ENCODE data around the gene ZFYVE28. TPM values are rescaled to one million over a fixed set of nuclear protein-coding genes. Genes with fewer than 3 reads are reported as not detected.

ZFYVE28 gene
- total RNA-seq, 2 donors from 2014 or later = 6.6 to 30.2 TPM

GRCh38 chr4:2267320-2267811, 151.1 kb downstream of the ZFYVE28 start:
- Histone ChIP-seq H3K4me3 (no peak overlapping the region), H3K4me1 (replicated peaks) (peaks cover 10% of the 10 kb centered on the region), H3K9me3 (no peaks in the 10 kb centered on the region), H3K27me3 (replicated peaks; ENCODE audit: insufficient read depth) (no peaks in the 10 kb centered on the region), H3K36me3 (no peaks in the 10 kb centered on the region), H3K27ac (no peak overlapping the region)
- TF ChIP-seq POLR2A (IDR thresholded peaks at IDR 0.05) (no peak), POLR2AphosphoS5 (IDR thresholded peaks at IDR 0.05) (no peak)
- TF ChIP-seq, protein P1, sequence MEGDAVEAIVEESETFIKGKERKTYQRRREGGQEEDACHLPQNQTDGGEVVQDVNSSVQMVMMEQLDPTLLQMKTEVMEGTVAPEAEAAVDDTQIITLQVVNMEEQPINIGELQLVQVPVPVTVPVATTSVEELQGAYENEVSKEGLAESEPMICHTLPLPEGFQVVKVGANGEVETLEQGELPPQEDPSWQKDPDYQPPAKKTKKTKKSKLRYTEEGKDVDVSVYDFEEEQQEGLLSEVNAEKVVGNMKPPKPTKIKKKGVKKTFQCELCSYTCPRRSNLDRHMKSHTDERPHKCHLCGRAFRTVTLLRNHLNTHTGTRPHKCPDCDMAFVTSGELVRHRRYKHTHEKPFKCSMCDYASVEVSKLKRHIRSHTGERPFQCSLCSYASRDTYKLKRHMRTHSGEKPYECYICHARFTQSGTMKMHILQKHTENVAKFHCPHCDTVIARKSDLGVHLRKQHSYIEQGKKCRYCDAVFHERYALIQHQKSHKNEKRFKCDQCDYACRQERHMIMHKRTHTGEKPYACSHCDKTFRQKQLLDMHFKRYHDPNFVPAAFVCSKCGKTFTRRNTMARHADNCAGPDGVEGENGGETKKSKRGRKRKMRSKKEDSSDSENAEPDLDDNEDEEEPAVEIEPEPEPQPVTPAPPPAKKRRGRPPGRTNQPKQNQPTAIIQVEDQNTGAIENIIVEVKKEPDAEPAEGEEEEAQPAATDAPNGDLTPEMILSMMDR (IDR thresholded peaks at IDR 0.05) = no peak
- no peak for DNase-seq (ENCODE audit: low spot score)
- intact Hi-C loops (cut with DNase I) = loop anchor here (10.0 kb wide), 3 partner anchors 147 to 667 kb away; partner anchors contain the start of genes CFAP99, FAM193A and ZFYVE28
- 85% methylated on average over 16 of the region's 18 CpGs for WGBS

DNA sequence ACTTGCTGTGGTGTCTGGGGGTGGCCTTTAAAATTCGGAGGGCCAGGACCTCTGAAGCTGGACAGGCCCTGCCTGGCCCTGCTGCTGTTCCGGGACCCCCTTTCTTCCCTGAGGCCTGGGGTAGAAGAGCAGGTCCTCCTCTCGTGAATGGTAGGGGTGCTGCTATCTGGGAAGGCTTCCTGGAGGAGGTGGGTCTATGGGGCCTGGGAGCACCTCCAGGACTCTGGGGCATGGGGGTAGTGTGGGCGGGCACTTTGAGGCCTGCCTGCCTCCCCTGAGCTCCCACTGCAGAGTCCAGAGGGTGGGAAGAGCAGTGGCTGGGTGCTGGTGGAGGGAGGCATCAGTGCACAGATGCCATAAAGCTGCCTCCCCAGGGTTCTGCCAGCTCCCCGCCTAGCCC, 151.6 kb downstream of the ZFYVE28 start:
- DNase-seq (ENCODE audit: low spot score) = no peak
- no peaks in the 10 kb centered on the region for H3K9me3 ChIP-seq
- no peaks in the 10 kb centered on the region for H3K36me3 ChIP-seq
- 65% methylated on average over 4 of the region's 5 CpGs for WGBS
- intact Hi-C loops (cut with DNase I) = loop anchor here (10.0 kb wide), 3 partner anchors 148 to 668 kb away; partner anchors contain the start of genes CFAP99, FAM193A and ZFYVE28
- H3K4me1 ChIP-seq (replicated peaks) = peaks cover 10% of the 10 kb centered on the region
- TF ChIP-seq POLR2A (IDR thresholded peaks at IDR 0.05) = no peak
- TF ChIP-seq, protein P1 (IDR thresholded peaks at IDR 0.05) = no peak
- no peak for TF ChIP-seq POLR2AphosphoS5 (IDR thresholded peaks at IDR 0.05)
- H3K27ac ChIP-seq = no peak overlapping the region
- H3K4me3 ChIP-seq = no peak overlapping the region
- no peaks in the 10 kb centered on the region for H3K27me3 ChIP-seq (replicated peaks; ENCODE audit: insufficient read depth)

GRCh38 chr4:2266181-2266580, 152.3 kb downstream of the ZFYVE28 start:
- Histone ChIP-seq H3K4me3 (no peak overlapping the region), H3K27ac (peak overlapping the region; percentile 30 to 53), H3K9me3 (no peaks in the 10 kb centered on the region), H3K36me3 (no peaks in the 10 kb centered on the region), H3K4me1 (replicated peaks) (peaks cover 10% of the 10 kb centered on the region), H3K27me3 (replicated peaks; ENCODE audit: insufficient read depth) (no peaks in the 10 kb centered on the region)
- intact Hi-C loops (cut with DNase I) = loop anchor here (10.0 kb wide), 3 partner anchors 149 to 669 kb away; partner anchors contain the start of genes CFAP99, FAM193A and ZFYVE28
- WGBS = 14% methylated on average over 8 of the region's 8 CpGs
- no peak for TF ChIP-seq POLR2A (IDR thresholded peaks at IDR 0.05)
- TF ChIP-seq, protein P1 (IDR thresholded peaks at IDR 0.05) = no peak
- TF ChIP-seq POLR2AphosphoS5 (IDR thresholded peaks at IDR 0.05) = peak; percentile 60
- DNase-seq (ENCODE audit: low spot score) = peak; percentile 46

DNA sequence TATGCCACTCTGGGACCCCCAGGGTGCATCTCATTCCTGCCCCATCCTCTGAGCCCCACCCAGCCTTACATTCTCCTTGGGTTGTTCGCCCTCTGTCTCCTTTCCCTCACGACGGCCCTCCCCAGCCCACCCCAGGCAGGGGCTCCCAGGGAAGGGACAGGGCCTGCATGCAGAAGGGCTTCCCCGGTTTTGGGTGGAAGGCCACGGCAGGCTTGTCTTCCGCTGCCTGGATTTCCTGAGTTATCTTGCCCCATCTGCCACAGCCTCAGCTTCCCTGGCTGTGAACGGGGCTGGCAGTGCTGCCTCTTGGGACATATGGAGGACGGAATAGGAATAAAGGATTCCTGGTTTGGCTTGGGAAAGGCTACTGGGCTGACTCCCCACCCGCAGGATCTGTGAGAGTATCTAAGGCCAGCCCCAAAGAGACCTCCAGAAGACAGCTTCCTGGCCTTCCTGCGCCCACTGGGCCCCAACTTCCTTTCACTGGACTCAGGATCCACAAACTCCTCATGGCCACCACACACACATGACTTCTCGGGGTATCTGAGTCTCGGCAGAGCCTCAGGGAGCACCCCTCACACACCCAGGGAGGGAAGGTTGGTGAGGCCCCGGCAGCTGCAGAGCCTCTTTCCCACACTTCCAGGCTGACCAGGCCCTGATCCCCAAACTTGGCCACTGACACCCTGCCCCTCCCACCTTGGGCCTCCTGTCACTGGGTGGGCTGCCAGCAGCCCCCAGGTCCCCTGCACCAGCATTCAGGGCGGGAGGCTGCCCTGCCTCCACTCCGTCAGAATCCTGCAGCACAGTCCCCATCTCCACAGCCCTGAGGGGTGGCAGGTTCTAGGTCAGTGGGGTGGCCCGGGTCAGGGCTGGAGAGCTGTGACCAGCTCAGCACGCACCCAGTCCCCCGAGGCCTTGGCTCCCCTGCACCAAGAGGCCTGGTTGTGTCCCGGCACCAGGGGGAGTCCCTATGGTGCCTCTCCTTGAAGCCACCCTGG, 153.0 kb downstream of the ZFYVE28 start:
- Histone ChIP-seq H3K36me3 (no peaks in the 10 kb centered on the region), H3K9me3 (no peaks in the 10 kb centered on the region), H3K27me3 (replicated peaks; ENCODE audit: insufficient read depth) (no peaks in the 10 kb centered on the region), H3K27ac (peak overlapping the region; percentile 30 to 53), H3K4me1 (replicated peaks) (peaks cover 10% of the 10 kb centered on the region), H3K4me3 (no peak overlapping the region)
- TF ChIP-seq POLR2A (IDR thresholded peaks at IDR 0.05) (no peak), POLR2AphosphoS5 (IDR thresholded peaks at IDR 0.05) (no peak)
- TF ChIP-seq, protein P1 (IDR thresholded peaks at IDR 0.05) = no peak
- WGBS = 92% methylated on average over 18 of the region's 19 CpGs
- DNase-seq (ENCODE audit: low spot score) = no peak
- intact Hi-C loops (cut with DNase I) = loop anchor here (10.0 kb wide), 3 partner anchors 149 to 669 kb away; partner anchors contain the start of genes CFAP99, FAM193A and ZFYVE28
